Neural cell (in vitro differentiated cells): ENCODE results near the gene DAZL. TPM values are rescaled to one million over a fixed set of nuclear protein-coding genes. Genes with fewer than 3 reads are reported as not detected.

Experiments used
- H2AFZ ChIP-seq: fragments of 200-600, 300-800 bp; sonication (generic), shearing (Covaris generic); 2 replicates; pipeline ENCODE4 v1.6.0; 2014; ENCODE audit warnings: low read depth, mild to moderate bottlenecking, antibody characterized with exemption, low read length, moderate library complexity
- H3F3A ChIP-seq: fragments of 200-600 bp; shearing (Covaris generic); 2 replicates; pipeline ENCODE4 v1.6.1; 2016; ENCODE audit warnings: mild to moderate bottlenecking, moderate library complexity, mixed read lengths, antibody characterized with exemption, low read length; ENCODE audit not compliant: insufficient read depth, poor library complexity, severe bottlenecking
- H3K27ac ChIP-seq: fragments of 200-600, 300-800 bp; sonication (generic), shearing (Covaris generic); 2 replicates; pipeline ENCODE4 v1.5.1; 2014; ENCODE audit warnings: mild to moderate bottlenecking, low read length, moderate library complexity
- H3K27me3 ChIP-seq: fragments of 300-800, 200-600 bp; sonication (generic), shearing (Covaris generic); 2 replicates; pipeline ENCODE4 v1.6.0; 2014; ENCODE audit warnings: mild to moderate bottlenecking, low read depth, low read length, moderate library complexity; ENCODE audit not compliant: insufficient read depth
- H3K36me3 ChIP-seq: fragments of 300-800, 200-600 bp; sonication (generic), shearing (Covaris generic); 2 replicates; pipeline ENCODE4 v1.5.1; 2014; ENCODE audit warnings: mild to moderate bottlenecking, antibody characterized with exemption, low read length, moderate library complexity; ENCODE audit not compliant: insufficient read depth
- H3K4me2 ChIP-seq: fragments of 300-800, 200-600 bp; sonication (generic), shearing (Covaris generic); 2 replicates; pipeline ENCODE4 v1.6.0; 2014; ENCODE audit warnings: mild to moderate bottlenecking, low read length
- H3K4me3 ChIP-seq: fragments of 300-800, 200-600 bp; sonication (generic), shearing (Covaris generic); 2 replicates; pipeline ENCODE4 v1.5.1; 2014; ENCODE audit warnings: mild to moderate bottlenecking, low read length, moderate library complexity
- H3K79me2 ChIP-seq: fragments of 200-600 bp; shearing (Covaris generic); replicated peaks from 2 replicates; pipeline ENCODE4 v1.6.0; 2014; ENCODE audit warnings: mild to moderate bottlenecking, low read length, moderate library complexity; ENCODE audit not compliant: insufficient read depth
- H3K9ac ChIP-seq: fragments of 300-800, 200-600 bp; sonication (generic), shearing (Covaris generic); 2 replicates; pipeline ENCODE4 v1.6.1; 2016; ENCODE audit warnings: mild to moderate bottlenecking, low read length, mixed read lengths
- H3K9me2 ChIP-seq: fragments of 200-600 bp; shearing (Covaris generic); 2 replicates; pipeline ENCODE4 v1.6.1; 2016; ENCODE audit warnings: mild to moderate bottlenecking, low read length, mixed read lengths; ENCODE audit not compliant: insufficient read depth
- H3K9me3 ChIP-seq: fragments of 200-600, 300-800 bp; sonication (generic), shearing (Covaris generic); 2 replicates; pipeline ENCODE4 v1.6.1; 2016; ENCODE audit warnings: mild to moderate bottlenecking, mixed run types, low read length, moderate library complexity, mixed read lengths
- H4K20me1 ChIP-seq: fragments of 200-600 bp; shearing (Covaris generic); 2 replicates; pipeline ENCODE4 v1.6.1; 2016; ENCODE audit warnings: mild to moderate bottlenecking, mixed run types; ENCODE audit not compliant: insufficient read depth
- CTCF ChIP-seq: fragments of 450-650 bp; IDR thresholded peaks from 2 replicates; pipeline ENCODE4 v1.5.1; 2014; ENCODE audit warnings: antibody characterized with exemption, mild to moderate bottlenecking, moderate library complexity; ENCODE audit not compliant: poor library complexity, severe bottlenecking
- EP300 ChIP-seq: fragments of 450-650 bp; conservative IDR thresholded peaks from 2 replicates; pipeline ENCODE4 v1.6.1; 2014; ENCODE audit warnings: antibody characterized with exemption, mild to moderate bottlenecking, moderate library complexity; ENCODE audit not compliant: poor library complexity, severe bottlenecking
- EZH2 ChIP-seq: fragments of 200-600, 300-800 bp; shearing (Covaris generic), sonication (generic); IDR thresholded peaks from 2 replicates; pipeline ENCODE4 v1.6.1; 2014; ENCODE audit warnings: antibody characterized with exemption, low read length, borderline replicate concordance, mild to moderate bottlenecking; ENCODE audit not compliant: insufficient read depth, poor library complexity, severe bottlenecking
- MXI1 ChIP-seq: fragments of 450-650 bp; conservative IDR thresholded peaks from 2 replicates; pipeline ENCODE4 v1.6.1; 2014; ENCODE audit warnings: antibody characterized with exemption, mild to moderate bottlenecking; ENCODE audit not compliant: poor library complexity, severe bottlenecking
- POLR2AphosphoS5 ChIP-seq: IDR thresholded peaks from 2 replicates; pipeline ENCODE4 v1.6.1; 2012
- RAD21 ChIP-seq: fragments of 450-650 bp; conservative IDR thresholded peaks from 2 replicates; pipeline ENCODE4 v1.6.1; 2014; ENCODE audit warnings: antibody characterized with exemption, mild to moderate bottlenecking, moderate library complexity
- SMC3 ChIP-seq: fragments of 450-650 bp; conservative IDR thresholded peaks from 2 replicates; pipeline ENCODE4 v1.6.1; 2014; ENCODE audit warnings: antibody characterized with exemption, mild to moderate bottlenecking, moderate library complexity; ENCODE audit not compliant: poor library complexity
- TAF1 ChIP-seq: IDR thresholded peaks from 2 replicates; pipeline ENCODE4 v1.6.1; 2012; ENCODE audit warnings: low read depth
- polyA plus RNA-seq: library from polyadenylated mRNA; depleted of rRNA; stranded (reverse); fragments of >200 nt; gene quantifications from 2 replicates; pipeline ENCODE4 v1.2.3, GENCODE V29; 2014
- TF ChIP-seq, protein P1 (sequence below): IDR thresholded peaks from 2 replicates; pipeline ENCODE4 v1.6.1; 2012; ENCODE audit warnings: borderline replicate concordance

DAZL gene
- polyA plus RNA-seq, 1 donor from 2014 or later = not detected

GRCh38 chr3:16639806-16640205 is 34.6 kb upstream of the DAZL start:
- H3K79me2 ChIP-seq = no peaks in the 10 kb centered on the region
- H3K4me2 ChIP-seq = no peak overlapping the region
- no peak overlapping the region for H3K4me3 ChIP-seq
- H3K36me3 ChIP-seq = no peaks in the 10 kb centered on the region
- TF ChIP-seq MXI1 (no peak), SMC3 (no peak), RAD21 (no peak)
- H3K9ac ChIP-seq = no peak overlapping the region
- H4K20me1 ChIP-seq = no peaks in the 10 kb centered on the region
- no peaks in the 10 kb centered on the region for H3F3A ChIP-seq
- no peaks in the 10 kb centered on the region for H3K9me3 ChIP-seq
- H3K9me2 ChIP-seq = no peaks in the 10 kb centered on the region
- H2AFZ ChIP-seq = no peak overlapping the region
- H3K27ac ChIP-seq = no peak overlapping the region
- no peaks in the 10 kb centered on the region for H3K27me3 ChIP-seq

- Histone ChIP-seq H3K9me2 (no peaks in the 10 kb centered on the region), H3K27me3 (no peaks in the 10 kb centered on the region), H3K79me2 (no peaks in the 10 kb centered on the region), H3K9ac (no peak overlapping the region), H3K9me3 (no peaks in the 10 kb centered on the region), H3F3A (no peaks in the 10 kb centered on the region), H2AFZ (no peak overlapping the region), H3K36me3 (no peaks in the 10 kb centered on the region), H3K4me2 (no peak overlapping the region), H4K20me1 (no peaks in the 10 kb centered on the region), H3K27ac (no peak overlapping the region), H3K4me3 (no peak overlapping the region)
- TF ChIP-seq CTCF (no peak), SMC3 (no peak), MXI1 (no peak), TAF1 (no peak), POLR2AphosphoS5 (no peak), RAD21 (no peak), EZH2 (no peak), EP300 (no peak)
- TF ChIP-seq, protein P1, sequence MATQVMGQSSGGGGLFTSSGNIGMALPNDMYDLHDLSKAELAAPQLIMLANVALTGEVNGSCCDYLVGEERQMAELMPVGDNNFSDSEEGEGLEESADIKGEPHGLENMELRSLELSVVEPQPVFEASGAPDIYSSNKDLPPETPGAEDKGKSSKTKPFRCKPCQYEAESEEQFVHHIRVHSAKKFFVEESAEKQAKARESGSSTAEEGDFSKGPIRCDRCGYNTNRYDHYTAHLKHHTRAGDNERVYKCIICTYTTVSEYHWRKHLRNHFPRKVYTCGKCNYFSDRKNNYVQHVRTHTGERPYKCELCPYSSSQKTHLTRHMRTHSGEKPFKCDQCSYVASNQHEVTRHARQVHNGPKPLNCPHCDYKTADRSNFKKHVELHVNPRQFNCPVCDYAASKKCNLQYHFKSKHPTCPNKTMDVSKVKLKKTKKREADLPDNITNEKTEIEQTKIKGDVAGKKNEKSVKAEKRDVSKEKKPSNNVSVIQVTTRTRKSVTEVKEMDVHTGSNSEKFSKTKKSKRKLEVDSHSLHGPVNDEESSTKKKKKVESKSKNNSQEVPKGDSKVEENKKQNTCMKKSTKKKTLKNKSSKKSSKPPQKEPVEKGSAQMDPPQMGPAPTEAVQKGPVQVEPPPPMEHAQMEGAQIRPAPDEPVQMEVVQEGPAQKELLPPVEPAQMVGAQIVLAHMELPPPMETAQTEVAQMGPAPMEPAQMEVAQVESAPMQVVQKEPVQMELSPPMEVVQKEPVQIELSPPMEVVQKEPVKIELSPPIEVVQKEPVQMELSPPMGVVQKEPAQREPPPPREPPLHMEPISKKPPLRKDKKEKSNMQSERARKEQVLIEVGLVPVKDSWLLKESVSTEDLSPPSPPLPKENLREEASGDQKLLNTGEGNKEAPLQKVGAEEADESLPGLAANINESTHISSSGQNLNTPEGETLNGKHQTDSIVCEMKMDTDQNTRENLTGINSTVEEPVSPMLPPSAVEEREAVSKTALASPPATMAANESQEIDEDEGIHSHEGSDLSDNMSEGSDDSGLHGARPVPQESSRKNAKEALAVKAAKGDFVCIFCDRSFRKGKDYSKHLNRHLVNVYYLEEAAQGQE = no peak
Measured at GRCh38 chr3:16633948-16634347, 28.7 kb upstream of the DAZL start.

- no peaks in the 10 kb centered on the region for H3K36me3 ChIP-seq
- H3K9me3 ChIP-seq = no peaks in the 10 kb centered on the region
- H3F3A ChIP-seq = no peaks in the 10 kb centered on the region
- H3K9ac ChIP-seq = no peak overlapping the region
- no peaks in the 10 kb centered on the region for H3K27me3 ChIP-seq
- H4K20me1 ChIP-seq = no peaks in the 10 kb centered on the region
- no peaks in the 10 kb centered on the region for H3K79me2 ChIP-seq
- H3K9me2 ChIP-seq = no peaks in the 10 kb centered on the region
- no peak overlapping the region for H3K27ac ChIP-seq
- TF ChIP-seq EZH2 (no peak), POLR2AphosphoS5 (no peak), SMC3 (no peak), TAF1 (no peak), EP300 (no peak), CTCF (no peak), RAD21 (no peak)
- H2AFZ ChIP-seq = no peak overlapping the region
- no peak overlapping the region for H3K4me3 ChIP-seq
- H3K4me2 ChIP-seq = no peak overlapping the region
Measured at GRCh38 chr3:16632395-16632794, 27.2 kb upstream of the DAZL start.
